H9 (cell line): ENCODE data around the gene NIPSNAP2. TPM values are rescaled to one million over a fixed set of nuclear protein-coding genes. Genes with fewer than 3 reads are reported as not detected.
"Not testable (repeated sequence)": the region's sequence is repeated elsewhere in the genome, so short reads cannot be mapped to it uniquely, and the experiment has no call there.

Experiments used
- DNase-seq: peaks from one replicate; pipeline ENCODE4 v3.0.0-alpha.2; 2017
- H2AFZ ChIP-seq: one replicate; pipeline ENCODE4 v1.6.1; 2013; ENCODE audit warnings: mild to moderate bottlenecking, low read length, control low read depth, moderate library complexity
- H2AK5ac ChIP-seq: 2 replicates; pipeline ENCODE4 v1.6.1; 2013; ENCODE audit warnings: low read length, control low read depth, mixed read lengths; ENCODE audit not compliant: insufficient read length
- H2BK120ac ChIP-seq: one replicate; pipeline ENCODE4 v1.6.1; 2013; ENCODE audit warnings: low read depth, mild to moderate bottlenecking, low read length, control low read depth, inconsistent platforms; ENCODE audit not compliant: poor library complexity, severe bottlenecking
- H2BK12ac ChIP-seq: 2 replicates; pipeline ENCODE4 v1.6.1; 2013; ENCODE audit warnings: low read length, control low read depth, mixed read lengths, low read depth; ENCODE audit not compliant: insufficient read length
- H2BK15ac ChIP-seq: 2 replicates; pipeline ENCODE4 v1.6.1; 2013; ENCODE audit warnings: low read depth, low read length, control low read depth
- H2BK20ac ChIP-seq: one replicate; pipeline ENCODE4 v1.6.1; 2013; ENCODE audit warnings: low read depth, mild to moderate bottlenecking, low read length, control low read depth, inconsistent platforms; ENCODE audit not compliant: poor library complexity, severe bottlenecking
- H2BK5ac ChIP-seq: 2 replicates; pipeline ENCODE4 v1.6.1; 2013; ENCODE audit warnings: low read length, control low read depth, mixed read lengths; ENCODE audit not compliant: insufficient read length
- H3K14ac ChIP-seq: 2 replicates; pipeline ENCODE4 v1.6.1; 2013; ENCODE audit warnings: low read length, control low read depth; ENCODE audit not compliant: insufficient read depth
- H3K18ac ChIP-seq: 2 replicates; pipeline ENCODE4 v1.6.1; 2013; ENCODE audit warnings: low read depth, mild to moderate bottlenecking, mixed read lengths, low read length, control low read depth; ENCODE audit not compliant: insufficient read length
- H3K23ac ChIP-seq: 2 replicates; pipeline ENCODE4 v1.6.1; 2013; ENCODE audit warnings: low read length, control low read depth, mixed read lengths, low read depth; ENCODE audit not compliant: insufficient read length
- H3K23me2 ChIP-seq: 2 replicates; pipeline ENCODE4 v1.6.1; 2013; ENCODE audit warnings: low read depth, mild to moderate bottlenecking, mixed read lengths, low read length, control low read depth; ENCODE audit not compliant: insufficient read length, poor library complexity, severe bottlenecking
- H3K27ac ChIP-seq: 2 replicates; pipeline ENCODE4 v1.5.1; 2013; ENCODE audit warnings: low read length, control low read depth, mixed read lengths, low read depth; ENCODE audit not compliant: insufficient read length
- H3K27me3 ChIP-seq: 2 replicates; pipeline ENCODE4 v1.6.1; 2013; ENCODE audit warnings: low read length, control low read depth, inconsistent platforms; ENCODE audit not compliant: insufficient read depth
- H3K4ac ChIP-seq: 2 replicates; pipeline ENCODE4 v1.6.1; 2013; ENCODE audit warnings: low read depth, mild to moderate bottlenecking, control low read depth, inconsistent platforms, low read length, moderate library complexity
- H3K4me1 ChIP-seq: 2 replicates; pipeline ENCODE4 v1.6.1; 2013; ENCODE audit warnings: low read length, control low read depth, inconsistent platforms; ENCODE audit not compliant: insufficient read depth
- H3K4me2 ChIP-seq: 2 replicates; pipeline ENCODE4 v1.6.1; 2013; ENCODE audit warnings: low read length, control low read depth, mixed read lengths; ENCODE audit not compliant: insufficient read length, insufficient read depth
- H3K56ac ChIP-seq: 2 replicates; pipeline ENCODE4 v1.6.1; 2013; ENCODE audit warnings: low read depth, mild to moderate bottlenecking, mixed read lengths, low read length, control low read depth; ENCODE audit not compliant: insufficient read length
- H3K79me1 ChIP-seq: 2 replicates; pipeline ENCODE4 v1.6.1; 2013; ENCODE audit warnings: low read depth, mild to moderate bottlenecking, moderate library complexity, low read length, control low read depth, inconsistent platforms; ENCODE audit not compliant: insufficient read depth, poor library complexity, severe bottlenecking
- H3K79me2 ChIP-seq: 2 replicates; pipeline ENCODE4 v1.6.1; 2013; ENCODE audit warnings: low read length, control low read depth, inconsistent platforms; ENCODE audit not compliant: insufficient read depth
- H3K9ac ChIP-seq: 2 replicates; pipeline ENCODE4 v1.6.1; 2013; ENCODE audit warnings: low read length, control low read depth, mixed read lengths; ENCODE audit not compliant: insufficient read length; ENCODE audit errors: extremely low read depth
- H3K9me3 ChIP-seq: one replicate; pipeline ENCODE4 v1.6.1; 2013; ENCODE audit warnings: low read depth, low read length, inconsistent platforms; ENCODE audit not compliant: control insufficient read depth
- H3T11ph ChIP-seq: one replicate; pipeline ENCODE4 v1.6.1; 2013; ENCODE audit warnings: mild to moderate bottlenecking, low read length, control low read depth, inconsistent platforms
- H4K20me1 ChIP-seq: one replicate; pipeline ENCODE4 v1.6.1; 2013; ENCODE audit not compliant: control insufficient read depth, insufficient read length, insufficient read depth
- H4K5ac ChIP-seq: 2 replicates; pipeline ENCODE4 v1.6.1; 2013; ENCODE audit warnings: low read depth, mild to moderate bottlenecking, mixed read lengths, low read length, control low read depth; ENCODE audit not compliant: insufficient read length
- H4K8ac ChIP-seq: replicated peaks from 2 replicates; pipeline ENCODE4 v1.6.1; 2013; ENCODE audit warnings: low read length, control low read depth, mixed read lengths, low read depth; ENCODE audit not compliant: insufficient read length
- H4K91ac ChIP-seq: 2 replicates; pipeline ENCODE4 v1.6.1; 2013; ENCODE audit warnings: low read depth, mild to moderate bottlenecking, moderate library complexity, mixed read lengths, low read length, control low read depth; ENCODE audit not compliant: insufficient read length
- H3K27ac Mint-ChIP-seq, 3 experiments: 2 replicates in 2 of 3; 3 replicates in 1 of 3; pipeline ENCODE4 v1.8.0; 2020 to 2021; ENCODE audit warnings: mixed read lengths in 3 of 3, mild to moderate bottlenecking in 1 of 3, moderate library complexity in 1 of 3
- H3K27me3 Mint-ChIP-seq: 2 replicates; pipeline ENCODE4 v1.8.0; 2021; ENCODE audit warnings: low read depth, mild to moderate bottlenecking, moderate library complexity, mixed read lengths
- H3K36me3 Mint-ChIP-seq, 3 experiments: 2 replicates in 2 of 3; 3 replicates in 1 of 3; pipeline ENCODE4 v1.8.0; 2020 to 2021; ENCODE audit warnings: low read depth in 3 of 3, mixed read lengths in 3 of 3; ENCODE audit not compliant: insufficient read depth in 1 of 3
- H3K4me1 Mint-ChIP-seq, 2 experiments: 2 replicates each; pipeline ENCODE4 v1.8.0; 2020; ENCODE audit warnings: mixed read lengths in 2 of 2
- H3K4me3 Mint-ChIP-seq, 2 experiments: 2 replicates in 1 of 2; 3 replicates in 1 of 2; pipeline ENCODE4 v1.8.0; 2020 to 2021; ENCODE audit warnings: mild to moderate bottlenecking in 2 of 2, mixed read lengths in 2 of 2, moderate library complexity in 1 of 2
- H3K9me3 Mint-ChIP-seq, 2 experiments: 2 replicates in 1 of 2; 3 replicates in 1 of 2; pipeline ENCODE4 v1.8.0; 2020; ENCODE audit warnings: mild to moderate bottlenecking in 2 of 2, mixed read lengths in 2 of 2, moderate library complexity in 1 of 2
- CTCF ChIP-seq: fragments of 200-600 bp; sonication (generic); conservative IDR thresholded peaks from 3 replicates; pipeline ENCODE4 v1.8.0; 2021; ENCODE audit warnings: antibody characterized with exemption, mild to moderate bottlenecking
- WGBS: extraction: QIAGEN DNeasy Blood & Tissue Kit; methylation state at CpG from one replicate; pipeline ENCODE4 v1.1.7; 2013; ENCODE audit warnings: missing lambda C conversion rate, low lambda C conversion rate, mixed read lengths; ENCODE audit not compliant: insufficient read length; ENCODE audit errors: extremely low coverage; 5-methylcytosine and 5-hydroxymethylcytosine counted together
- total RNA-seq: library from RNA; stranded (reverse); gene quantifications from 2 replicates; pipeline ENCODE4 v1.2.1, GENCODE V29; 2021

The NIPSNAP2 gene
- total RNA-seq, 1 experiment from 2014 or later, result 40.7 TPM

- Mint-ChIP-seq H3K27ac (no peak overlapping the region), H3K9me3 (no peaks in the 10 kb centered on the region), H3K4me3 (no peak overlapping the region), H3K4me1 (no peaks in the 10 kb centered on the region), H3K36me3 (peaks cover 21 to 28% (median 23%) of the 10 kb centered on the region in 3 experiments), H3K27me3 (no peaks in the 10 kb centered on the region)
- Histone ChIP-seq H2BK15ac (no peak overlapping the region), H2BK20ac (no peak overlapping the region), H2AK5ac (no peak overlapping the region), H2BK5ac (no peak overlapping the region), H3K23me2 (no peaks in the 10 kb centered on the region), H3K4ac (no peak overlapping the region), H3K14ac (no peak overlapping the region), H4K20me1 (no peaks in the 10 kb centered on the region), H4K5ac (no peak overlapping the region), H3K27me3 (no peaks in the 10 kb centered on the region), H3K79me2 (no peaks in the 10 kb centered on the region), H3K56ac (no peak overlapping the region), H2BK12ac (no peak overlapping the region), H3K4me2 (no peak overlapping the region), H4K8ac (no peak overlapping the region), H3K4me1 (no peaks in the 10 kb centered on the region), H3K9ac (no peak overlapping the region), H2AFZ (no peak overlapping the region), H3K23ac (no peak overlapping the region), H4K91ac (no peak overlapping the region), H3T11ph (no peak overlapping the region), H2BK120ac (no peak overlapping the region), H3K9me3 (no peaks in the 10 kb centered on the region), H3K79me1 (no peaks in the 10 kb centered on the region), H3K18ac (no peak overlapping the region), H3K27ac (no peak overlapping the region)
- no peak for DNase-seq
- WGBS, result no CpG with 5 or more reads among the region's 3 CpGs
- TF ChIP-seq CTCF, result no peak
Measured at GRCh38 chr7:56040730-56041129, 76.3 kb downstream of the NIPSNAP2 start.

- H3K27ac ChIP-seq, H3K27me3 ChIP-seq, H2BK5ac ChIP-seq, H3K79me1 ChIP-seq, H4K91ac ChIP-seq, H3K4ac ChIP-seq, H3K27ac Mint-ChIP-seq, DNase-seq, H3K56ac ChIP-seq, H3K9ac ChIP-seq, H3K23ac ChIP-seq, H2BK120ac ChIP-seq, H3K14ac ChIP-seq, H3K18ac ChIP-seq, H2BK20ac ChIP-seq, H3K23me2 ChIP-seq, H4K20me1 ChIP-seq, H3K9me3 Mint-ChIP-seq, H3T11ph ChIP-seq, H2BK12ac ChIP-seq, H2AFZ ChIP-seq, H3K4me3 Mint-ChIP-seq, H3K79me2 ChIP-seq, H4K5ac ChIP-seq, H2AK5ac ChIP-seq, H4K8ac ChIP-seq, H3K27me3 Mint-ChIP-seq, H3K4me1 ChIP-seq, H2BK15ac ChIP-seq, H3K4me2 ChIP-seq, H3K9me3 ChIP-seq: not testable (repeated sequence)
- H3K4me1 Mint-ChIP-seq, result peaks cover 0 to 13% of the 10 kb centered on the region in 2 experiments; a peak in 3 of 4 replicates
- no CpG with 5 or more reads among the region's 2 CpGs for WGBS
- peaks cover 19 to 24% (median 21%) of the 10 kb centered on the region in 3 experiments; a peak in 6 of 7 replicates for H3K36me3 Mint-ChIP-seq
Measured at GRCh38 chr7:56045758-56046157, 81.4 kb downstream of the NIPSNAP2 start.
